ENCODE measurements around the gene CYCS.
"Not testable (repeated sequence)": the region's sequence is repeated elsewhere in the genome, so short reads cannot be mapped to it uniquely, and the experiment has no call there.

The CYCS gene

GRCh38 chr7:25117226-25118047 is 7.6 kb downstream of the CYCS start:
- no peak for DNase-seq

GRCh38 chr7:25116621-25117020 is 8.4 kb downstream of the CYCS start:
- DNase-seq, result no peak

- not testable (repeated sequence) for DNase-seq
These were observed 14.5 kb downstream of the CYCS start for GRCh38 chr7:25110514-25110913.

GRCh38 chr7:25109276-25109675 is 15.8 kb downstream of the CYCS start:
- no peak for DNase-seq

- no peak for DNase-seq
These were observed 19.1 kb downstream of the CYCS start for GRCh38 chr7:25105911-25106310.

GRCh38 chr7:25103773-25104172 is 21.3 kb downstream of the CYCS start:
- no peak for DNase-seq

- no peak for DNase-seq
These were observed 23.2 kb downstream of the CYCS start for GRCh38 chr7:25101817-25102216.

- DNase-seq, result peak; percentile 71
These were observed 26.7 kb downstream of the CYCS start for GRCh38 chr7:25098096-25099046.

- DNase-seq, result no peak
These were observed 29.3 kb downstream of the CYCS start for GRCh38 chr7:25095516-25096345.

GRCh38 chr7:25093268-25093826 is 31.7 kb downstream of the CYCS start:
- peak; percentile 92 for DNase-seq

- DNase-seq, result no peak
These were observed 33.3 kb downstream of the CYCS start for GRCh38 chr7:25091779-25092178.

- DNase-seq, result no peak
These were observed 33.9 kb downstream of the CYCS start for GRCh38 chr7:25091176-25091575.

GRCh38 chr7:25090374-25090773 is 34.7 kb downstream of the CYCS start:
- no peak for DNase-seq

- no peak for DNase-seq
These were observed 37.2 kb downstream of the CYCS start for GRCh38 chr7:25087855-25088254.

GRCh38 chr7:25084821-25085220 is 40.2 kb downstream of the CYCS start:
- DNase-seq, result no peak

GRCh38 chr7:25083201-25083600 is 41.9 kb downstream of the CYCS start:
- no peak for DNase-seq

GRCh38 chr7:25082041-25082440 is 43.0 kb downstream of the CYCS start:
- not testable (repeated sequence) for DNase-seq

GRCh38 chr7:25077096-25077495 is 48.0 kb downstream of the CYCS start:
- no peak for DNase-seq

GRCh38 chr7:25075459-25075858 is 49.6 kb downstream of the CYCS start:
- no peak for DNase-seq

- no peak for DNase-seq
These were observed 51.6 kb downstream of the CYCS start for GRCh38 chr7:25073451-25073850.
